Neural crest cell (in vitro differentiated cells): ENCODE measurements around the gene DOK6. TPM values are rescaled to one million over a fixed set of nuclear protein-coding genes. Genes with fewer than 3 reads are reported as not detected.

Experiments
- DNase-seq: peaks from one replicate; pipeline ENCODE4 v3.0.0; 2021; ENCODE audit warnings: low read depth, mixed read lengths, low spot score
- H3K27ac Mint-ChIP-seq: one replicate; pipeline ENCODE4 v1.8.0; 2021; ENCODE audit warnings: mild to moderate bottlenecking, mixed read lengths; ENCODE audit not compliant: unreplicated experiment
- H3K27me3 Mint-ChIP-seq: 2 replicates; pipeline ENCODE4 v1.8.0; 2021; ENCODE audit warnings: low read depth, mild to moderate bottlenecking, mixed read lengths
- H3K36me3 Mint-ChIP-seq: 2 replicates; pipeline ENCODE4 v1.8.0; 2021; ENCODE audit warnings: low read depth, mild to moderate bottlenecking, mixed read lengths
- H3K4me1 Mint-ChIP-seq: 2 replicates; pipeline ENCODE4 v1.8.0; 2021; ENCODE audit warnings: mixed read lengths
- H3K4me3 Mint-ChIP-seq: one replicate; pipeline ENCODE4 v1.8.0; 2021; ENCODE audit warnings: mild to moderate bottlenecking, mixed read lengths
- H3K9me3 Mint-ChIP-seq: 2 replicates; pipeline ENCODE4 v1.8.0; 2021; ENCODE audit warnings: mixed read lengths
- total RNA-seq: library from RNA; stranded (reverse); gene quantifications from 2 replicates; pipeline ENCODE4 v1.2.1, GENCODE V29; 2021
- TF ChIP-seq, protein P1 (sequence below): fragments of 200-600 bp; sonication (generic); conservative IDR thresholded peaks from 2 replicates; pipeline ENCODE4 v1.5.0; 2021; ENCODE audit warnings: antibody characterized with exemption, mild to moderate bottlenecking

Gene DOK6
- total RNA-seq, 1 donor from 2014 or later, result 3.6 TPM

DNA sequence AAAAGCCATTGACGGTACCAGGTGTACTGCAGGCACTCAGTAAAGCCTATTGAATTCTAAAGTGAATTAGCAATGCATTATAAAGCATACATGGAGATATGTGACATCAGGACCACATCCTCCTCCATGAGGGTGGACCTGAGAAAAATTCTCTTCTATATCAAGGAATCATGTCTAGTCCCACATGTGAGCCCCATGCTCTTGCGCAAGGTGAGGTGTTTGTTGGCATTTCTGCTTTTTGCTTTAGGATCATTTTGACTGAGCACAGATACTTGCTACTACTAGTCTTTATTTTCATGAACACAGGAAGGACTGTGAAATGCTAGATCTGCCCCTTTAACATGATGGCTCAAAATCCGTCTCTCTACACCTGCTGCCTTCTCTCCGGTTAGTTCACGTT, 363.1 kb downstream of the DOK6 start:
- DNase-seq, result no peak
- no peak overlapping the region for H3K4me3 Mint-ChIP-seq
- no peaks in the 10 kb centered on the region for H3K4me1 Mint-ChIP-seq
- TF ChIP-seq, protein P1, sequence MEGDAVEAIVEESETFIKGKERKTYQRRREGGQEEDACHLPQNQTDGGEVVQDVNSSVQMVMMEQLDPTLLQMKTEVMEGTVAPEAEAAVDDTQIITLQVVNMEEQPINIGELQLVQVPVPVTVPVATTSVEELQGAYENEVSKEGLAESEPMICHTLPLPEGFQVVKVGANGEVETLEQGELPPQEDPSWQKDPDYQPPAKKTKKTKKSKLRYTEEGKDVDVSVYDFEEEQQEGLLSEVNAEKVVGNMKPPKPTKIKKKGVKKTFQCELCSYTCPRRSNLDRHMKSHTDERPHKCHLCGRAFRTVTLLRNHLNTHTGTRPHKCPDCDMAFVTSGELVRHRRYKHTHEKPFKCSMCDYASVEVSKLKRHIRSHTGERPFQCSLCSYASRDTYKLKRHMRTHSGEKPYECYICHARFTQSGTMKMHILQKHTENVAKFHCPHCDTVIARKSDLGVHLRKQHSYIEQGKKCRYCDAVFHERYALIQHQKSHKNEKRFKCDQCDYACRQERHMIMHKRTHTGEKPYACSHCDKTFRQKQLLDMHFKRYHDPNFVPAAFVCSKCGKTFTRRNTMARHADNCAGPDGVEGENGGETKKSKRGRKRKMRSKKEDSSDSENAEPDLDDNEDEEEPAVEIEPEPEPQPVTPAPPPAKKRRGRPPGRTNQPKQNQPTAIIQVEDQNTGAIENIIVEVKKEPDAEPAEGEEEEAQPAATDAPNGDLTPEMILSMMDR, result no peak
- no peak overlapping the region for H3K27ac Mint-ChIP-seq
- H3K9me3 Mint-ChIP-seq, result no peaks in the 10 kb centered on the region
- H3K36me3 Mint-ChIP-seq, result no peaks in the 10 kb centered on the region
- H3K27me3 Mint-ChIP-seq, result no peaks in the 10 kb centered on the region

DNA sequence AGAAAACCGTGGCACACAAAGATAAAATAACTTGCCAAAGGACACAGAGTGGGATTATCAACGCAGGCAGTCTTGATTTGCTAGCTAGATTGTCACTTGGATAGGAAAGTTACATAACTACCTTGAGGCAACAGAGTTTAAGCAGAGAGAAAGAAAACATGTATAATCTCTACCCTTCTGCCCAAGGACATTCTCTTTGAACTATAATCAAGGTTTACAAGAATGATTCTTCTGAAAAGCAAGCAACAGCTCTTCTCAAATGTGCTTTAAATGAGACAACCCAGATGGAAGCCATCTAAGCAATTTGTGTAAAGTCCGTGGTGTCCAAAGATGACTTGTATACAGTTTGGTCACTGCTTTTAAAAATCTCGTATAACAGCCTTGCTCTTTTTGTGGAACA, 369.6 kb downstream of the DOK6 start:
- peaks cover 6% of the 10 kb centered on the region for H3K9me3 Mint-ChIP-seq
- H3K27me3 Mint-ChIP-seq, result no peaks in the 10 kb centered on the region
- no peak overlapping the region for H3K4me3 Mint-ChIP-seq
- no peaks in the 10 kb centered on the region for H3K36me3 Mint-ChIP-seq
- H3K4me1 Mint-ChIP-seq, result no peaks in the 10 kb centered on the region
- DNase-seq, result no peak
- TF ChIP-seq, protein P1, result no peak
- no peak overlapping the region for H3K27ac Mint-ChIP-seq

DNA sequence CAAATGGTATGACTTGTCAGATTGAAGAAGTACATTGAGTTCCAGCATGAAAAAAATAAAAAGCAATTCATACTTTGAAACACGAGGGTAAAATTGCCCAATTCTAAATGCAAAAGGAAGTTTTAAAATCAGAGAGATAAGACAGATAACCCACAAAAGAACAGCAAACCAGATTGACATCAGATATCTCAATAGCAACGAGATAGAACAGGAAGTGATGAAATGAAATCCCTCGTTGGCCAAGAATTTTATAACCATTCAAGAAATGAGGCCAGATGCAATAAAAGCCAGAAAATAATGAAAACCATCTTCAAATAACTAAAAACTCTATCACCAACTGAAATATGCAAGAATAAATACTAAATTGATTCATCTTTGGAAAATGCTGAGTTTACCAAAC, 374.1 kb downstream of the DOK6 start:
- Mint-ChIP-seq H3K4me3 (no peak overlapping the region), H3K36me3 (no peaks in the 10 kb centered on the region), H3K27me3 (no peaks in the 10 kb centered on the region), H3K27ac (no peak overlapping the region), H3K4me1 (peaks cover 4% of the 10 kb centered on the region), H3K9me3 (peaks cover 6% of the 10 kb centered on the region)
- TF ChIP-seq, protein P1, result no peak
- no peak for DNase-seq

DNA sequence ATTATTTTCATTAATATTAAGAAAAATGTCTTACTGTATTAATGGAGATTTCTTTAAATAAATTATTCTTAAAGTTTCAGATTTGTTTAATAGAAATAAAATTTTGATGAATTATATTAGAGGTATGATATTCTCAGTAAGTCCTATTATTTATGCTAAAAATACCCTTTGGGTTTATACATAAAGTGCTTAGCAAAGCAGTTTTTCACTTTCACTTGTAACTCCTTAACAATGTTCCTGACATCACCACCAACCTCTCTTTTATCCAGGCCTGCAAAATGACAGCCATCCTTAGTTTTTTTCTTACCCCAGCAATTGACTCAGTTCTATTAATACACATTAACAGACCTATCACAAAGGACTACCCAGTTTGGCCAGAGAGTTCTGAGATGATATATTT, 376.6 kb downstream of the DOK6 start:
- Mint-ChIP-seq H3K36me3 (no peaks in the 10 kb centered on the region), H3K9me3 (peaks cover 4% of the 10 kb centered on the region), H3K4me3 (no peak overlapping the region), H3K4me1 (peaks cover 4% of the 10 kb centered on the region), H3K27ac (no peak overlapping the region), H3K27me3 (no peaks in the 10 kb centered on the region)
- DNase-seq, result no peak
- TF ChIP-seq, protein P1, result no peak

DNA sequence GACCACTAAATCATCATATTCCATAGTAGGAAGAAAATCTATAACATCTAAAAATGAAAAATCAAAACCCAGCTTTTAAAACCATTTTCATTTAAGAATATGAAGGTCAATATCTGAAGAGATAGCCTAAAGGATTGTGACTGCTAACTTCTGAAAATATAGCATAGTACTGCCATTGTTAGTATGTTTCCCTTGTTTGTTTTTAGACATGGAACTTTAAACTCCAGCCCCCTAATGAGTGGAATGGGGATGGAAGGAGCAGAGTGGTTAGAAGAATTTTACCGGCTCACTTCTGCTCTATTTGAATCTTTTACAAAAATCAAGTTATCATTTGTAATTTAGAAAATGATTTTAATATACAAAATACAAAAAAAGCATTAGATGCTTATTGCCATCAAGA, 378.0 kb downstream of the DOK6 start:
- Mint-ChIP-seq H3K4me1 (peaks cover 4% of the 10 kb centered on the region), H3K27ac (no peak overlapping the region), H3K36me3 (no peaks in the 10 kb centered on the region), H3K4me3 (no peak overlapping the region), H3K27me3 (no peaks in the 10 kb centered on the region), H3K9me3 (no peaks in the 10 kb centered on the region)
- TF ChIP-seq, protein P1, result no peak
- no peak for DNase-seq

DNA sequence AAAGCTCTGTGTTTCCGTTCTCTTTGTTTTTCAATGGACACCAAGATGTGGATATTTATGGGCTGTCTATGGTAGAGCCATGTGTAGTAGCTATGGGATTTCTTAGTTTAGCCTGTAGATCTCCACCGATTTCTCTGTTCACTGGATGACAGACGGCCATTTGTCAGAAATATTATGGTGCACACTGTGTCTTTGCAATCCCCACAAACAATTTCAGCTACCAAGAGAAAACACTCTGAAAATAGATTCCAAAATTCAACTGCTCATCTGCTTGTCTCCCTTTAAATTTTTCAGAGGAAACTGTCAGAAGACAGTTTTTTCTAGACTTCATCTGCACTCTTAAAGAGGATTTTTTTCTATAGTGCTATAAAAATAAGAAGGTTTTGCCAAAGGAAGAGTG, 380.2 kb downstream of the DOK6 start:
- H3K36me3 Mint-ChIP-seq, result peaks cover 2% of the 10 kb centered on the region
- H3K4me1 Mint-ChIP-seq, result peaks cover 4% of the 10 kb centered on the region
- H3K27me3 Mint-ChIP-seq, result no peaks in the 10 kb centered on the region
- no peak overlapping the region for H3K27ac Mint-ChIP-seq
- DNase-seq, result no peak
- TF ChIP-seq, protein P1, result no peak
- H3K4me3 Mint-ChIP-seq, result no peak overlapping the region
- no peaks in the 10 kb centered on the region for H3K9me3 Mint-ChIP-seq
